CD4-positive, alpha-beta T cell (primary cell): ENCODE data around the gene SOX13. TPM values are rescaled to one million over a fixed set of nuclear protein-coding genes. Genes with fewer than 3 reads are reported as not detected.

Experiments
- ATAC-seq: fragments of 200-7000 bp; cut with Tn5 transposase; one replicate; pipeline ENCODE4 v1.10.0; 2022; ENCODE audit warnings: mild to moderate bottlenecking; ENCODE audit not compliant: poor library complexity
- CTCF ChIA-PET: fragments of 350-600 bp; sonication (Branson Sonifier 250); formaldehyde crosslinking; loops from one replicate; lab custom pipeline; 2021; ENCODE audit warnings: antibody characterized with exemption, inconsistent platforms; lab: Charles Lee
- POLR2A ChIA-PET: fragments of 350-600 bp; sonication (Branson Sonifier 250); formaldehyde crosslinking; loops from one replicate; lab custom pipeline; 2021; ENCODE audit warnings: antibody characterized with exemption, inconsistent platforms; lab: Charles Lee
- DNase-seq, 14 experiments: peaks; one replicate each; pipeline ENCODE4 v3.0.0-alpha.2; 2013 to 2020; ENCODE audit warnings: mixed read lengths in 2 of 14
- H3K27ac ChIP-seq, 2 donors: one replicate each; pipeline versions ENCODE4 v1.5.1 to v1.7.0; 2013; ENCODE audit warnings: low read length in 2 of 2, low read depth in 1 of 2, mild to moderate bottlenecking in 1 of 2
- H3K27me3 ChIP-seq, 2 experiments: 1 replicate in 1 of 2; 2 replicates in 1 of 2; pipeline versions ENCODE4 v1.6.1 to v1.7.0; 2013; ENCODE audit warnings: low read length in 2 of 2, control low read depth in 1 of 2, mild to moderate bottlenecking in 1 of 2, moderate library complexity in 1 of 2; ENCODE audit not compliant: insufficient read depth in 2 of 2, control insufficient read depth in 1 of 2
- H3K36me3 ChIP-seq: one replicate; pipeline ENCODE4 v1.6.1; 2013; ENCODE audit warnings: low read length, control low read depth; ENCODE audit not compliant: insufficient read depth
- H3K4me1 ChIP-seq: one replicate; pipeline ENCODE4 v1.6.1; 2013; ENCODE audit warnings: low read length, control low read depth; ENCODE audit not compliant: insufficient read depth
- H3K4me3 ChIP-seq: one replicate; pipeline ENCODE4 v1.5.1; 2013; ENCODE audit warnings: mild to moderate bottlenecking, low read length, moderate library complexity
- H3K9me3 ChIP-seq, 2 experiments: 1 replicate in 1 of 2; 2 replicates in 1 of 2; pipeline versions ENCODE4 v1.6.1 to v1.7.0; 2013; ENCODE audit warnings: low read length in 2 of 2, mild to moderate bottlenecking in 2 of 2, control low read depth in 1 of 2, moderate library complexity in 1 of 2; ENCODE audit not compliant: control insufficient read depth in 1 of 2, insufficient read depth in 1 of 2
- H3K27ac Mint-ChIP-seq: one replicate; pipeline ENCODE4 v1.8.0; 2020; ENCODE audit warnings: mixed read lengths
- H3K27me3 Mint-ChIP-seq: one replicate; pipeline ENCODE4 v1.8.0; 2021; ENCODE audit warnings: mixed read lengths
- H3K36me3 Mint-ChIP-seq: one replicate; pipeline ENCODE4 v1.8.0; 2021; ENCODE audit warnings: low read depth, mixed read lengths
- H3K4me1 Mint-ChIP-seq: one replicate; pipeline ENCODE4 v1.8.0; 2021; ENCODE audit warnings: low read depth, mixed read lengths
- H3K4me3 Mint-ChIP-seq: one replicate; pipeline ENCODE4 v1.8.0; 2020; ENCODE audit warnings: mild to moderate bottlenecking, mixed read lengths
- H3K9me3 Mint-ChIP-seq: one replicate; pipeline ENCODE4 v1.8.0; 2020; ENCODE audit warnings: mixed read lengths
- intact Hi-C, 2 experiments: fragments of 100-400 bp; cut with DNase I in 1 of 2; cut with micrococcal nuclease in 1 of 2; formaldehyde crosslinking; loops; one replicate each; pipeline versions ENCODE4 v1.15.1 to v1.9.0; 2023 to 2025; cut with DNase I, micrococcal nuclease
- total RNA-seq, 174 experiments: library from RNA in 2 of 174; stranded (reverse) in 2 of 174; gene quantifications; one replicate each; pipeline ENCODE4 v1.2.3 and lab custom pipeline; 2021 to 2026
- TF ChIP-seq, protein P1 (sequence below): fragments of 200-600 bp; IDR thresholded peaks from one replicate; pipeline ENCODE4 v1.8.0; 2022; ENCODE audit warnings: antibody characterized with exemption, mild to moderate bottlenecking

Gene SOX13
- total RNA-seq, 2 experiments from 2014 or later, result 1.8 to 1.9 TPM

DNA sequence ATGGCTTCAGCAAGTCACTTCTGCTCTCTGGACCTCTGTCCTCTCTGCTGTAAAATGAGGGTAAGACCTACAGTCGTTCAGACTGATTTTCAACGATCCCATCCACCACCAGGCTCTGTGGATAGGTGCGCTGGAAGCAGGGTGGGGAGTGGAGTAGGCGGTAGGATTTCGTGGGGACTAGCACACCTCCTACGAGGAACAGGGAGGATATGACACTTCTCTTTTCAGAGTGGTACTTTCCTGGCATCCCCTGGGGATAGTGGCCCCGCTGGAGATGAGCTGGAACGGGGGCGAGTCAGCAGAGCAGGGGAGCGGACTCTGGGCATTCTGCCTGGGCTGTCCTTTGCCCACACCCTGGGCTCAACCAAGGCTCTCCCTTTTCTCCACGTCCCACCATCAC lies 61.2 kb downstream of the SOX13 start:
- Histone ChIP-seq H3K9me3 (no peaks in the 10 kb centered on the region), H3K4me1 (peaks cover 4% of the 10 kb centered on the region), H3K4me3 (no peak overlapping the region), H3K27me3 (no peaks in the 10 kb centered on the region), H3K36me3 (peaks cover 3% of the 10 kb centered on the region), H3K27ac (no peak overlapping the region)
- intact Hi-C loops, result no loop called here
- Mint-ChIP-seq H3K9me3 (no peaks in the 10 kb centered on the region), H3K27me3 (no peaks in the 10 kb centered on the region), H3K4me3 (no peak overlapping the region), H3K27ac (no peak overlapping the region), H3K36me3 (peaks cover 5% of the 10 kb centered on the region), H3K4me1 (peaks cover 3% of the 10 kb centered on the region)
- ATAC-seq, result no peak
- ChIA-PET CTCF (no interaction called here), POLR2A (no interaction called here)
- TF ChIP-seq, protein P1, sequence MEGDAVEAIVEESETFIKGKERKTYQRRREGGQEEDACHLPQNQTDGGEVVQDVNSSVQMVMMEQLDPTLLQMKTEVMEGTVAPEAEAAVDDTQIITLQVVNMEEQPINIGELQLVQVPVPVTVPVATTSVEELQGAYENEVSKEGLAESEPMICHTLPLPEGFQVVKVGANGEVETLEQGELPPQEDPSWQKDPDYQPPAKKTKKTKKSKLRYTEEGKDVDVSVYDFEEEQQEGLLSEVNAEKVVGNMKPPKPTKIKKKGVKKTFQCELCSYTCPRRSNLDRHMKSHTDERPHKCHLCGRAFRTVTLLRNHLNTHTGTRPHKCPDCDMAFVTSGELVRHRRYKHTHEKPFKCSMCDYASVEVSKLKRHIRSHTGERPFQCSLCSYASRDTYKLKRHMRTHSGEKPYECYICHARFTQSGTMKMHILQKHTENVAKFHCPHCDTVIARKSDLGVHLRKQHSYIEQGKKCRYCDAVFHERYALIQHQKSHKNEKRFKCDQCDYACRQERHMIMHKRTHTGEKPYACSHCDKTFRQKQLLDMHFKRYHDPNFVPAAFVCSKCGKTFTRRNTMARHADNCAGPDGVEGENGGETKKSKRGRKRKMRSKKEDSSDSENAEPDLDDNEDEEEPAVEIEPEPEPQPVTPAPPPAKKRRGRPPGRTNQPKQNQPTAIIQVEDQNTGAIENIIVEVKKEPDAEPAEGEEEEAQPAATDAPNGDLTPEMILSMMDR, result no peak
- DNase-seq, result no peak

DNA sequence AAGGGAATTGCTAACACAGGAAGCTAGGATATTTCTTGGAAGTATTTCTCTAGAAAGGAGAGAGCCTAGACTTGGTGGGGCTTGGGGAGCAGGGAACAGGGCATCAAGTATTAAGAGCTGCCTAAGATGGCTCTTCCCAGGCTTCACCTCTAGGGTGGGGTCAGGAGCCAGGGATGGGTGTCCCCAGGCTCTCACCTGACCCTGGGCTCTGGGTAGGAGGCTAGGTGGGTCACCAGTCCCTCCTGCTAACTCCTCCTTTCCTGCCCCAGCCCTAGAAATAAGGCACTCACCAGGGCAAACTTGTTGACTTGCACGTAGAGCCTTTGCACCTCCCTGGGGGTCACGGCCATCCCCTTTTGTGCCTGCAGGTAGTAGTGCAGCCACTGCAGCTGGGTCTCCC lies 63.9 kb downstream of the SOX13 start:
- intact Hi-C loops, result no loop called here
- no peak overlapping the region for H3K27ac Mint-ChIP-seq
- H3K4me3 ChIP-seq, result no peak overlapping the region
- no peak overlapping the region for H3K27ac ChIP-seq
- H3K36me3 Mint-ChIP-seq, result peaks cover 9% of the 10 kb centered on the region
- H3K9me3 Mint-ChIP-seq, result no peaks in the 10 kb centered on the region
- TF ChIP-seq, protein P1, result no peak
- DNase-seq, result no peak
- no peaks in the 10 kb centered on the region for H3K4me1 Mint-ChIP-seq
- ATAC-seq, result no peak
- H3K4me1 ChIP-seq, result no peaks in the 10 kb centered on the region
- no peaks in the 10 kb centered on the region for H3K9me3 ChIP-seq
- CTCF ChIA-PET, result interaction anchor here (0.7 kb wide), 1 partner anchor 100 kb away, joined by 3 read pairs; no protein-coding TSS in a partner anchor
- no peak overlapping the region for H3K4me3 Mint-ChIP-seq
- H3K27me3 ChIP-seq, result no peaks in the 10 kb centered on the region
- H3K36me3 ChIP-seq, result peaks cover 3% of the 10 kb centered on the region
- POLR2A ChIA-PET, result no interaction called here
- H3K27me3 Mint-ChIP-seq, result no peaks in the 10 kb centered on the region

DNA sequence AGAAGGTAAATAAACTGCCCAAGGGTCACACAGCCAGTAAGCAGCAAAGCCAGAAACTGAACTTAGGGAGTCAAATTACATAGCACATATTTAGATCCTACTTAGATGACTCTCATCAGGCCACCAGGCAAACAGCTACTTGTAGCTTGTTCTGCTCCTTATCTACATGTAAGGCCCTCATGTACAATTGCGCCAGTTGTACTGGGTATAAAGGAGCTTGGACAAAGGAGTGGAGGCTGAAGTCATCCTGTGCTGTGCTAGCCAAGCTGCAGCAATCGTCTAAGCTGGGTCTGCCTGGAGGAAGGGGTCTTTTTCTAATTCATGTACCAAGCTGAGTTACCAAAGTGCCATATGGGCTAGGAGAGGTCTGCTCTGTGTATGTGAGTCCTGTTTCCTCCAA lies 66.2 kb downstream of the SOX13 start:
- Histone ChIP-seq H3K27ac (no peak overlapping the region), H3K36me3 (peaks cover 3% of the 10 kb centered on the region), H3K27me3 (no peaks in the 10 kb centered on the region), H3K4me1 (no peaks in the 10 kb centered on the region), H3K4me3 (no peak overlapping the region), H3K9me3 (no peaks in the 10 kb centered on the region)
- TF ChIP-seq, protein P1, result no peak
- intact Hi-C loops, result no loop called here
- ATAC-seq (no peak), DNase-seq (no peak)
- Mint-ChIP-seq H3K4me1 (no peaks in the 10 kb centered on the region), H3K9me3 (no peaks in the 10 kb centered on the region), H3K27ac (no peak overlapping the region), H3K4me3 (no peak overlapping the region), H3K27me3 (no peaks in the 10 kb centered on the region), H3K36me3 (peaks cover 9% of the 10 kb centered on the region)
- ChIA-PET CTCF (interaction anchor here (0.7 kb wide), 1 partner anchor 39 kb away, joined by 4 read pairs; no protein-coding TSS in a partner anchor), POLR2A (no interaction called here)
